ENCODE data around the gene ACAD8. TPM values are rescaled to one million over a fixed set of nuclear protein-coding genes. Genes with fewer than 3 reads are reported as not detected.

Gene ACAD8
- total RNA-seq, 2 donors from 2014 or later: 39.4 to 46.1 TPM

DNA sequence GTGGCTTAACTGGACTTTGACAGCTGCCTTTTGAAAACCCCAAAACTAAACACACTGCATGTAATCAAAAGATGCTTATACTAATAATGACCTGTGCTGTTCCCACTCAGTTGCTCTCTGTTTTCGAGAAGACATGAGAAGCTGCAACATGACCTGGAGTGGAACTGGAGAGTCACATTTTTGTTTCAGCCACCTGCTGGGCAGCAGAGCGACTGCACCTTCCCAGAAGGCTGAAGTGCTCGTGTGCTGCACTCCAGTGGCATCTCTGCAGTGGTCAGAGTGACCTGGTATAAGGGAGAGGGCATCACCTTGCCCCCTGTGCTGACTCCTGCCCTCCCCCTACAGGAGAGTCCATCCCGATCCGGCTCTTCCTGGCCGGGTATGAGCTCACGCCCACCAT, 8.8 kb upstream of the ACAD8 start:
- no peak for TF ChIP-seq POLR2A (IDR thresholded peaks at IDR 0.05)
- no peak for TF ChIP-seq POLR2AphosphoS5 (IDR thresholded peaks at IDR 0.05)
- TF ChIP-seq, protein P1, sequence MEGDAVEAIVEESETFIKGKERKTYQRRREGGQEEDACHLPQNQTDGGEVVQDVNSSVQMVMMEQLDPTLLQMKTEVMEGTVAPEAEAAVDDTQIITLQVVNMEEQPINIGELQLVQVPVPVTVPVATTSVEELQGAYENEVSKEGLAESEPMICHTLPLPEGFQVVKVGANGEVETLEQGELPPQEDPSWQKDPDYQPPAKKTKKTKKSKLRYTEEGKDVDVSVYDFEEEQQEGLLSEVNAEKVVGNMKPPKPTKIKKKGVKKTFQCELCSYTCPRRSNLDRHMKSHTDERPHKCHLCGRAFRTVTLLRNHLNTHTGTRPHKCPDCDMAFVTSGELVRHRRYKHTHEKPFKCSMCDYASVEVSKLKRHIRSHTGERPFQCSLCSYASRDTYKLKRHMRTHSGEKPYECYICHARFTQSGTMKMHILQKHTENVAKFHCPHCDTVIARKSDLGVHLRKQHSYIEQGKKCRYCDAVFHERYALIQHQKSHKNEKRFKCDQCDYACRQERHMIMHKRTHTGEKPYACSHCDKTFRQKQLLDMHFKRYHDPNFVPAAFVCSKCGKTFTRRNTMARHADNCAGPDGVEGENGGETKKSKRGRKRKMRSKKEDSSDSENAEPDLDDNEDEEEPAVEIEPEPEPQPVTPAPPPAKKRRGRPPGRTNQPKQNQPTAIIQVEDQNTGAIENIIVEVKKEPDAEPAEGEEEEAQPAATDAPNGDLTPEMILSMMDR (IDR thresholded peaks at IDR 0.05): peak in 3 of 4 experiments; percentile 28 to 46 (median 35)
- Histone ChIP-seq H3K4me3 (no peak overlapping the region), H3K4me1 (replicated peaks) (no peaks in the 10 kb centered on the region), H3K9me3 (no peaks in the 10 kb centered on the region), H3K27ac (no peak overlapping the region), H3K36me3 (peaks cover 0 to 4% of the 10 kb centered on the region in 2 donors), H3K27me3 (replicated peaks; ENCODE audit: insufficient read depth) (no peaks in the 10 kb centered on the region)
- intact Hi-C loops (cut with DNase I): no loop called here
- no peak for DNase-seq (ENCODE audit: low spot score)
- 45% methylated on average over 7 of the region's 7 CpGs for WGBS

GRCh38 chr11:134245434-134245833, 7.9 kb upstream of the ACAD8 start:
- 88% methylated on average over 13 of the region's 14 CpGs for WGBS
- Histone ChIP-seq H3K27me3 (replicated peaks; ENCODE audit: insufficient read depth) (no peaks in the 10 kb centered on the region), H3K27ac (peak overlapping the region in 1 of 2 donors; percentile 51), H3K4me3 (no peak overlapping the region), H3K36me3 (peaks cover 0 to 4% of the 10 kb centered on the region in 2 donors), H3K4me1 (replicated peaks) (no peaks in the 10 kb centered on the region), H3K9me3 (no peaks in the 10 kb centered on the region)
- TF ChIP-seq, protein P1 (IDR thresholded peaks at IDR 0.05): no peak
- TF ChIP-seq POLR2AphosphoS5 (IDR thresholded peaks at IDR 0.05) (no peak), POLR2A (IDR thresholded peaks at IDR 0.05) (no peak)
- intact Hi-C loops (cut with DNase I): no loop called here
- no peak for DNase-seq (ENCODE audit: low spot score)

- peaks cover 0 to 4% of the 10 kb centered on the region in 2 donors for H3K36me3 ChIP-seq
- no peaks in the 10 kb centered on the region for H3K27me3 ChIP-seq (replicated peaks; ENCODE audit: insufficient read depth)
- TF ChIP-seq POLR2A (IDR thresholded peaks at IDR 0.05) (no peak), POLR2AphosphoS5 (IDR thresholded peaks at IDR 0.05) (no peak)
- TF ChIP-seq, protein P1 (IDR thresholded peaks at IDR 0.05): no peak
- no peak for DNase-seq (ENCODE audit: low spot score)
- WGBS: 83% methylated on average over 11 of the region's 11 CpGs
- no peaks in the 10 kb centered on the region for H3K4me1 ChIP-seq (replicated peaks)
- no peaks in the 10 kb centered on the region for H3K9me3 ChIP-seq
- no peak overlapping the region for H3K4me3 ChIP-seq
- H3K27ac ChIP-seq: peak overlapping the region; percentile 34 to 51
- intact Hi-C loops (cut with DNase I): no loop called here
Measured at GRCh38 chr11:134246100-134246499, 7.3 kb upstream of the ACAD8 start.

- 44% methylated on average over 4 of the region's 4 CpGs for WGBS
- H3K36me3 ChIP-seq: peaks cover 0 to 4% of the 10 kb centered on the region in 2 donors
- no peak overlapping the region for H3K4me3 ChIP-seq
- intact Hi-C loops (cut with DNase I): no loop called here
- peak overlapping the region; percentile 50 to 51 for H3K27ac ChIP-seq
- H3K4me1 ChIP-seq (replicated peaks): no peaks in the 10 kb centered on the region
- H3K27me3 ChIP-seq (replicated peaks; ENCODE audit: insufficient read depth): no peaks in the 10 kb centered on the region
- peak; percentile 56 for DNase-seq (ENCODE audit: low spot score)
- TF ChIP-seq POLR2A (IDR thresholded peaks at IDR 0.05) (no peak), POLR2AphosphoS5 (IDR thresholded peaks at IDR 0.05) (peak; percentile 71)
- H3K9me3 ChIP-seq: no peaks in the 10 kb centered on the region
Measured at GRCh38 chr11:134246678-134247077, 6.7 kb upstream of the ACAD8 start.

DNA sequence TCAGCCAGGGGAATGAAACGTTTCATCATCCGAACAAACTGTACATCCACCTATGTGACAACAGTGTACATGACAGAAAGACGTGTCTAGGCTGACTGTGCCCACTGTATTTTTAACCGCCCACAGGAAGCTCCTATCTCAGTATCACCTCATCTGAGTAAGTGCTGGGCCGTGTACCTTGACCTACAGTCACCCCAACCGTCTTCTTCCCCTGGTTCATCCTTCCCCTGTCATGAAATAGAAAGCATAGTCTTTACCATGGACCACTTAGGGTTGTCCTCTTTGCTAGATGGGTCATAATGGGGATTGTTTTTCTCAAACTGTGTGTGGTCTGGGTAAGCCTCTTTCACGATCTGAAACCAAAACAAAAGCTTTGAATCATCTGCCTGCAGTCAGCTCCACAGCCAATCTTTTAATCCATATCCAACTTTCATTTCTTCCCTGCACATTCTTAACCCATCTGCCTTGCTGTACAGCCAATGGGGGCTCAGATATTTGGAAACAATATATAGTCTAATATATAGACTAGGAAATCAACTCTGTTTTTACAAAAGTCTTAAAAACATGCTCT, 4.4 kb upstream of the ACAD8 start:
- H3K27ac ChIP-seq: no peak overlapping the region
- H3K4me1 ChIP-seq (replicated peaks): no peaks in the 10 kb centered on the region
- TF ChIP-seq, protein P1 (IDR thresholded peaks at IDR 0.05): no peak
- TF ChIP-seq POLR2AphosphoS5 (IDR thresholded peaks at IDR 0.05): no peak
- no peak for TF ChIP-seq POLR2A (IDR thresholded peaks at IDR 0.05)
- peaks cover 0 to 4% of the 10 kb centered on the region in 2 donors for H3K36me3 ChIP-seq
- no peak for DNase-seq (ENCODE audit: low spot score)
- intact Hi-C loops (cut with DNase I): no loop called here
- no peaks in the 10 kb centered on the region for H3K27me3 ChIP-seq (replicated peaks; ENCODE audit: insufficient read depth)
- H3K4me3 ChIP-seq: no peak overlapping the region
- WGBS: 67% methylated on average over 7 of the region's 7 CpGs
- no peaks in the 10 kb centered on the region for H3K9me3 ChIP-seq
